Suprapubic skin (tissue), 4 donors: ENCODE data around the gene STX16. TPM values are rescaled to one million over a fixed set of nuclear protein-coding genes. Genes with fewer than 3 reads are reported as not detected.

ENCODE experiments used
- DNase-seq, 2 donors: peaks; one replicate each; pipeline ENCODE4 v3.0.0-alpha.2; 2019; ENCODE audit warnings: low spot score in 2 of 2
- H3K27ac ChIP-seq: fragments of 200-600 bp; sonication (generic); one replicate; pipeline ENCODE4 v1.5.1; 2019
- H3K27me3 ChIP-seq: fragments of 200-600 bp; sonication (generic); one replicate; pipeline ENCODE4 v1.5.1; 2019
- H3K36me3 ChIP-seq: fragments of 200-600 bp; sonication (generic); one replicate; pipeline ENCODE4 v1.5.1; 2019
- H3K4me1 ChIP-seq: fragments of 200-600 bp; sonication (generic); one replicate; pipeline ENCODE4 v1.5.1; 2019
- H3K4me3 ChIP-seq: fragments of 200-600 bp; sonication (generic); one replicate; pipeline ENCODE4 v1.5.1; 2019; ENCODE audit warnings: mild to moderate bottlenecking
- H3K9me3 ChIP-seq: fragments of 200-600 bp; sonication (generic); one replicate; pipeline ENCODE4 v1.5.1; 2019
- EP300 ChIP-seq: sonication (generic); formaldehyde crosslinking; IDR thresholded peaks from one replicate; pipeline ENCODE4 v1.6.1; 2017; ENCODE audit warnings: antibody characterized with exemption
- POLR2A ChIP-seq, 2 donors: fragments of 450-650 bp; IDR thresholded peaks; one replicate each; pipeline ENCODE4 v1.6.1; 2017; ENCODE audit warnings: antibody characterized with exemption in 2 of 2, mild to moderate bottlenecking in 2 of 2, moderate library complexity in 2 of 2
- POLR2AphosphoS5 ChIP-seq, 3 donors: sonication (generic); formaldehyde crosslinking; IDR thresholded peaks; one replicate each; pipeline ENCODE4 v1.6.1; 2017; ENCODE audit warnings: antibody characterized with exemption in 3 of 3
- WGBS: methylation state at CpG from one replicate; pipeline ENCODE4 v1.1.5; 2018; 5-methylcytosine and 5-hydroxymethylcytosine counted together
- total RNA-seq, 4 donors: library from RNA; depleted of rRNA; stranded (reverse); fragments of >200 nt; gene quantifications; one replicate each; pipeline ENCODE4 v1.1.0, GENCODE V29; 2016
- TF ChIP-seq, protein P1 (sequence below), 2 donors: fragments of 200-600 bp in 1 of 2; fragments of 450-650 bp in 1 of 2; sonication (generic) in 1 of 2; IDR thresholded peaks; one replicate each; pipeline ENCODE4 v1.5.1; 2016 to 2019; ENCODE audit warnings: antibody characterized with exemption in 2 of 2, mild to moderate bottlenecking in 1 of 2, moderate library complexity in 1 of 2

The STX16 gene
- total RNA-seq, 4 donors from 2014 or later: 35.6 to 138 (median 50.9) TPM

DNA sequence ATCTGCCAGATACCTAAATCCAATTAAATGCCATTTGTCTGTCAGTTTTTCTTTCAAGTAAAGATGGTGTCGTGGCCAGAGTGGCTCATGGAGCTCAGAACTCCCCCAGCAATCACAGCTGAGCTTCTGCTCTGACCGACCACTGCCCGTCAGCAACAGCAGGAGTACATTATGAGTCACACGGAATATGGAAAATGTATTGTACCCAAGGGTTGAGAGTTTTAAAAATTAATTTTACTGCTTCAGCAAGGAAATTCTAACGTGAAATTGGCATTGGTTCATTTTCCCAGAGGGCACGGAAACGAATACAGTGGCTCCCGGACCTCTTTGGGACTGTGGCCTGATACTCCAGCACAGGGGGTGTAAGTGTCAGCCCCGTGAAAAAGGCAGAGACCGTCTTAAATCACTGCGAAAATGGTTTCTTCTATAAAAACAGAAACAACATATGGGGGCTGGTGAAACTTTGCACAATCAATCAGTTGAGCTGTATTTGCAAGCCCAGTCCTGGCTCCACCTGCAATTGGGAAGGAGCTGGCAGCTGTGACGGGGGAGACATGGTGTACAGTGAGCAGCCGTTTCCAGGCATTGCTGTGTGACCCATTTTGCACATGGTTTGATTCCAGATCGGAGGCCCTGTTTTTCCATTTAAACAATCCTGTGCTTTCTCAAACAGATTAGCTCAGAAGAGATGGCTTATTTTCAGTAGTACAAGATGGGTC lies 54.3 kb downstream of the STX16 start:
- peak in 1 of 2 donors; percentile 72 for DNase-seq

DNA sequence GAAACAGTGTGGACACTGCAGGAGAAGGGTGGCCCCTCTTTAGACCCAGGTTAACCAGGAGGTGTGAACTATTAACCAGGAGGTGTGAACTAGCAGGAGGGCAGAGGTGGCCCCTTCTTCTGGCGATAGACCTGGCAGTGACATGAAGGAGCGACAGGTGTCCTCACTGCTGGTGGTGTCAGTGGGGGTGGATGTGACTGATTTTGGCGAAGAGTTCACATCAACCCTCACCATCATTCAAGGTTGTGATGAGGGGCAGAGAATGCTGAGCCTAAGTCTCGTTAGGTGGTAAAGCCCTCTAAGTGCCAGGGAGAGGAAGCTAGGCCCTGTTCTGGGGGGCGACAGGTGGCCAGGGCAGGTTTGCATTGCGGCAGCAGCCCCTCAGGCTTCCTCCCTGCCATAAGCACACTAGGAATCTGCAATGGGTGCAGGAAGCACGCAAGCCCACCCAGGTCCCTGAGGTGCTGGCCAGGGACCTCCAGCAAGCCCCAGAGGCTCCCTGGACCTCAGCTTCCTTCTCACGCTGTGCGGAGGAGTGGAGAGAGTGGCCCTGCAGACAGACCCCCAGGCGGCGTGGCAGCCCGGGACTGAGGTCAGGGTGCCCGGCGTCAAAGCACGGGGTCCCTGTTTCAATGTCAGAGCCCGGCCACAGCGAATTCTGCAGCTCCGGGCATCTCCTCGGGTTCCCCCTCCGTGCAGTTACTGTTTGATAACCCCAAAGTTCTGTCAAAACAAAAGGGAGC lies 55.2 kb downstream of the STX16 start:
- peak; percentile 45 to 76 for DNase-seq
- H3K4me1 ChIP-seq: no peaks in the 10 kb centered on the region
- no peaks in the 10 kb centered on the region for H3K9me3 ChIP-seq
- no peaks in the 10 kb centered on the region for H3K27me3 ChIP-seq
- TF ChIP-seq, protein P1, sequence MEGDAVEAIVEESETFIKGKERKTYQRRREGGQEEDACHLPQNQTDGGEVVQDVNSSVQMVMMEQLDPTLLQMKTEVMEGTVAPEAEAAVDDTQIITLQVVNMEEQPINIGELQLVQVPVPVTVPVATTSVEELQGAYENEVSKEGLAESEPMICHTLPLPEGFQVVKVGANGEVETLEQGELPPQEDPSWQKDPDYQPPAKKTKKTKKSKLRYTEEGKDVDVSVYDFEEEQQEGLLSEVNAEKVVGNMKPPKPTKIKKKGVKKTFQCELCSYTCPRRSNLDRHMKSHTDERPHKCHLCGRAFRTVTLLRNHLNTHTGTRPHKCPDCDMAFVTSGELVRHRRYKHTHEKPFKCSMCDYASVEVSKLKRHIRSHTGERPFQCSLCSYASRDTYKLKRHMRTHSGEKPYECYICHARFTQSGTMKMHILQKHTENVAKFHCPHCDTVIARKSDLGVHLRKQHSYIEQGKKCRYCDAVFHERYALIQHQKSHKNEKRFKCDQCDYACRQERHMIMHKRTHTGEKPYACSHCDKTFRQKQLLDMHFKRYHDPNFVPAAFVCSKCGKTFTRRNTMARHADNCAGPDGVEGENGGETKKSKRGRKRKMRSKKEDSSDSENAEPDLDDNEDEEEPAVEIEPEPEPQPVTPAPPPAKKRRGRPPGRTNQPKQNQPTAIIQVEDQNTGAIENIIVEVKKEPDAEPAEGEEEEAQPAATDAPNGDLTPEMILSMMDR (IDR thresholded peaks at IDR 0.05): no peak
- TF ChIP-seq POLR2A (IDR thresholded peaks at IDR 0.05) (no peak), EP300 (no peak), POLR2AphosphoS5 (IDR thresholded peaks at IDR 0.05) (no peak)
- H3K36me3 ChIP-seq: peaks cover 67% of the 10 kb centered on the region
- WGBS: 90% methylated on average over 18 of the region's 20 CpGs
- H3K4me3 ChIP-seq: no peak overlapping the region
- H3K27ac ChIP-seq: no peak overlapping the region

More for the DNA sequence above, 54.3 kb downstream of the STX16 start:
- no peaks in the 10 kb centered on the region for H3K9me3 ChIP-seq
- 84% methylated on average over 14 of the region's 14 CpGs for WGBS
- TF ChIP-seq POLR2AphosphoS5 (IDR thresholded peaks at IDR 0.05) (no peak), POLR2A (IDR thresholded peaks at IDR 0.05) (no peak), EP300 (no peak)
- TF ChIP-seq, protein P1 (IDR thresholded peaks at IDR 0.05): no peak
- H3K27me3 ChIP-seq: no peaks in the 10 kb centered on the region
- H3K4me1 ChIP-seq: no peaks in the 10 kb centered on the region
- H3K27ac ChIP-seq: no peak overlapping the region
- H3K4me3 ChIP-seq: no peak overlapping the region
- peaks cover 63% of the 10 kb centered on the region for H3K36me3 ChIP-seq

DNA sequence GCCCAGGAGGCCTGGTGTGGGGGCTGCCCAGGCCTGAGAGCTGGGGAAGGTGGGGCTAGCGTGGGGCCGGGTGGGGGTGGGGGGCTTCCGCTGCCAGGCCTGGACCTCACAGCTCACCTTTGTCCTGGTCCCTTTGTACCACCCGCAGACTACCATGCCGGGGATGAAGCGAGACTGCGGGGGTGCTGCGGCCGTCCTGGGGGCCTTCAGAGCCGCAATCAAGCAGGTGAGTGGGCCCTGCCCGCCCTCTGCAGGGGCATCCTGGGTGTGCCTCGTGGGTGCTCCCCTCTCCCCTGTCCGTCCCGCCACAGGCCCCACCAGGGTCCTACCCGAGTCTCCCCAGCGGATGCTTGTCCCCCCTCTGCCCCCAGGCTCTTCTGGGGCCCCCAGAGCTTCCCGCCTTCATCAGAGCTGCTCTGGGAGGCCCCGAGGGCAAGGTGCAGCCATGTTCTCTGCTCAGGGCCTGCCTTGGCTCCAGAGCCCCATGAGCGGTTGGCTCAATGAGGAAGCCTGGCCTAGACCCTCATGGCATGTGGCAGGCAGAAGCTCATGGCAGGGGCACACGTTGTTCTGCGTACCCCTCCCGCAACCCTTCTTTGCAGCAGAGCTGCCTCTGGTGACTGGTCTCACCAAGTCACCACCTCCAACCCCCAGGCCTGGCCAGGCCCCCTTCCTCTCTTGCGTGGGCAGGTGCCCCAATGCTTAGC lies 56.0 kb downstream of the STX16 start:
- no peaks in the 10 kb centered on the region for H3K27me3 ChIP-seq
- no peak overlapping the region for H3K4me3 ChIP-seq
- H3K36me3 ChIP-seq: peaks cover 59% of the 10 kb centered on the region
- DNase-seq: peak; percentile 40 to 72
- no peaks in the 10 kb centered on the region for H3K9me3 ChIP-seq
- no peak overlapping the region for H3K27ac ChIP-seq
- no peak for TF ChIP-seq EP300
- TF ChIP-seq, protein P1 (IDR thresholded peaks at IDR 0.05): no peak
- TF ChIP-seq POLR2AphosphoS5 (IDR thresholded peaks at IDR 0.05): no peak
- TF ChIP-seq POLR2A (IDR thresholded peaks at IDR 0.05): no peak
- H3K4me1 ChIP-seq: no peaks in the 10 kb centered on the region
- 95% methylated on average over 4 of the region's 23 CpGs for WGBS

DNA sequence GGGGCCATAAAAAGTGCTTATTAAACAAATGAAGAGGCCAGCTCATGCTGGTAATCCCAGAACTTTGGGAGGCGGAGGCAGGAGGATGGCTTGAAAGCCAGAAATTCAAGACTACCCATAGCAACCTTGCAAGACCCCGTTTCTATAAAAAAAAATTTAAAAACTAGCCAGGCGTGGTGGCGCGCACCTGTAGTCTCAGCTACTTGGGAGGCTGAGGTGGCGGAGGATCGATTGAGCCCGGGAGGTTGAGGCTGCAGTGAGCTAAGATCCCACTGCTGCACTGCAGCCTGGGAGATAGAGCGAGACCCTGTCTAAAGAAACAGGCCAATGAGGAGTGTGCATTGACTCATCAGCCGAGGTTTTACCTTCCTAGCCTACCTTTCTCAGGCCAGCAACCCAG lies 56.7 kb downstream of the STX16 start:
- no peak overlapping the region for H3K27ac ChIP-seq
- H3K4me3 ChIP-seq: no peak overlapping the region
- TF ChIP-seq POLR2AphosphoS5 (IDR thresholded peaks at IDR 0.05) (no peak), EP300 (no peak), POLR2A (IDR thresholded peaks at IDR 0.05) (no peak)
- TF ChIP-seq, protein P1 (IDR thresholded peaks at IDR 0.05): no peak
- peaks cover 59% of the 10 kb centered on the region for H3K36me3 ChIP-seq
- H3K27me3 ChIP-seq: no peaks in the 10 kb centered on the region
- H3K4me1 ChIP-seq: no peaks in the 10 kb centered on the region
- H3K9me3 ChIP-seq: no peaks in the 10 kb centered on the region
- peak in 1 of 2 donors; percentile 32 for DNase-seq
- whole genome bisulfite sequencing: 99% methylated on average over 10 of the region's 10 CpGs
